Activated T-helper 17 cell treated with anti-CD3 and anti-CD28 coated beads, Interleukin-2, amount 50 U/mL, for 72 hours (primary cell): ENCODE results near the gene SH3TC1. TPM values are rescaled to one million over a fixed set of nuclear protein-coding genes. Genes with fewer than 3 reads are reported as not detected.

Source experiments
- ATAC-seq: fragments of 150-1000 bp; cut with Tn5 transposase; replicated peaks from 2 replicates; pipeline ENCODE4 v1.10.0; 2021; ENCODE audit warnings: mild to moderate bottlenecking, moderate library complexity
- H3K27ac Mint-ChIP-seq: one replicate; pipeline ENCODE4 v1.8.0; 2022; ENCODE audit warnings: mixed read lengths
- H3K27me3 Mint-ChIP-seq: one replicate; pipeline ENCODE4 v1.8.0; 2022; ENCODE audit warnings: mixed read lengths
- H3K36me3 Mint-ChIP-seq: one replicate; pipeline ENCODE4 v1.8.0; 2022; ENCODE audit warnings: low read depth, mild to moderate bottlenecking, mixed read lengths
- H3K4me1 Mint-ChIP-seq: one replicate; pipeline ENCODE4 v1.8.0; 2022; ENCODE audit warnings: mixed read lengths
- H3K4me3 Mint-ChIP-seq: one replicate; pipeline ENCODE4 v1.8.0; 2022; ENCODE audit warnings: mild to moderate bottlenecking, mixed read lengths
- H3K9me3 Mint-ChIP-seq: one replicate; pipeline ENCODE4 v1.8.0; 2022; ENCODE audit warnings: mixed read lengths
- total RNA-seq, 2 donors: library from RNA; stranded (reverse); gene quantifications; one replicate each; pipeline ENCODE4 v1.2.3, GENCODE V29; 2022

SH3TC1 gene
- total RNA-seq, result 10 to 100 TPM; 23.1 to 37.4 TPM

- H3K9me3 Mint-ChIP-seq, result no peaks in the 10 kb centered on the region
- peak; percentile 88 for ATAC-seq
- H3K27me3 Mint-ChIP-seq, result no peaks in the 10 kb centered on the region
- H3K4me1 Mint-ChIP-seq, result peaks cover 18% of the 10 kb centered on the region
- H3K4me3 Mint-ChIP-seq, result peak within 1 kb of the TSS; percentile 91
- H3K36me3 Mint-ChIP-seq, result no peaks in the 10 kb centered on the region
- H3K27ac Mint-ChIP-seq, result peak within 1 kb of the TSS; percentile 85
Measured at GRCh38 chr4:8198906-8199593, at the start of gene SH3TC1. TSS of gene SH3TC1 (plus strand) at chr4:8199290. CDS start at chr4:8205195, 5,905 bp downstream.

GRCh38 chr4:8149664-8150063, 49.4 kb upstream of the SH3TC1 start:
- ATAC-seq, result no peak
- H3K27me3 Mint-ChIP-seq, result no peaks in the 10 kb centered on the region
- H3K4me1 Mint-ChIP-seq, result no peaks in the 10 kb centered on the region
- no peaks in the 10 kb centered on the region for H3K9me3 Mint-ChIP-seq
- H3K36me3 Mint-ChIP-seq, result no peaks in the 10 kb centered on the region
- H3K4me3 Mint-ChIP-seq, result no peak overlapping the region
- H3K27ac Mint-ChIP-seq, result no peak overlapping the region

GRCh38 chr4:8150152-8151090, 48.7 kb upstream of the SH3TC1 start:
- no peaks in the 10 kb centered on the region for H3K9me3 Mint-ChIP-seq

DNA sequence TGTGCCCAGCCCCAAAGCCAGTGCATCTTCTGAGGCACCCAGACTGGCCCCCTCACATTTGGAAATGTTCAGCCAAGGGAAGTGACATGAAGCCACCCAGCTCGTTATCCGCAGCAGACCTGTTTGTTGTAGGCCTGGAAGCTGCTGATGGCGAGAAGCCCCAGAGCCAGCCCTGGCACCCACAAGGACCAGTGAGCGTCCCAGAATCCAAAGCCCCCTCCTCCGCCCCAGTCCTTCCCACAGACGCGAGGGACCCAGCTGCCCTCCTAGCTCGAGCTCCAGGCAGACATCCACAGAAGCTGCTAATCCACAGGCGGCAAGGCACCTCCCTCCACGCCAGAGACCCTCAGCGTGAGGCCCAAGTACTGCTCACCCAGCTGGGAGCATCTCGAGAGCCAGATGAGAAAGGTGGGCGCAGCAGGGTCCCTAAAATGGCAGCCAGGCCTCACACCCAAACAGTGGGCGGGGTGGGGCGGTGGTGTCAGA, 47.9 kb upstream of the SH3TC1 start:
- ATAC-seq, result no peak
- no peaks in the 10 kb centered on the region for H3K9me3 Mint-ChIP-seq
- no peak overlapping the region for H3K4me3 Mint-ChIP-seq
- no peaks in the 10 kb centered on the region for H3K4me1 Mint-ChIP-seq
- no peaks in the 10 kb centered on the region for H3K27me3 Mint-ChIP-seq
- no peaks in the 10 kb centered on the region for H3K36me3 Mint-ChIP-seq
- no peak overlapping the region for H3K27ac Mint-ChIP-seq

More at GRCh38 chr4:8150152-8151090, 48.7 kb upstream of the SH3TC1 start:
- Mint-ChIP-seq H3K4me3 (no peak overlapping the region), H3K4me1 (no peaks in the 10 kb centered on the region), H3K27me3 (no peaks in the 10 kb centered on the region), H3K27ac (no peak overlapping the region), H3K36me3 (no peaks in the 10 kb centered on the region)
- no peak for ATAC-seq

DNA sequence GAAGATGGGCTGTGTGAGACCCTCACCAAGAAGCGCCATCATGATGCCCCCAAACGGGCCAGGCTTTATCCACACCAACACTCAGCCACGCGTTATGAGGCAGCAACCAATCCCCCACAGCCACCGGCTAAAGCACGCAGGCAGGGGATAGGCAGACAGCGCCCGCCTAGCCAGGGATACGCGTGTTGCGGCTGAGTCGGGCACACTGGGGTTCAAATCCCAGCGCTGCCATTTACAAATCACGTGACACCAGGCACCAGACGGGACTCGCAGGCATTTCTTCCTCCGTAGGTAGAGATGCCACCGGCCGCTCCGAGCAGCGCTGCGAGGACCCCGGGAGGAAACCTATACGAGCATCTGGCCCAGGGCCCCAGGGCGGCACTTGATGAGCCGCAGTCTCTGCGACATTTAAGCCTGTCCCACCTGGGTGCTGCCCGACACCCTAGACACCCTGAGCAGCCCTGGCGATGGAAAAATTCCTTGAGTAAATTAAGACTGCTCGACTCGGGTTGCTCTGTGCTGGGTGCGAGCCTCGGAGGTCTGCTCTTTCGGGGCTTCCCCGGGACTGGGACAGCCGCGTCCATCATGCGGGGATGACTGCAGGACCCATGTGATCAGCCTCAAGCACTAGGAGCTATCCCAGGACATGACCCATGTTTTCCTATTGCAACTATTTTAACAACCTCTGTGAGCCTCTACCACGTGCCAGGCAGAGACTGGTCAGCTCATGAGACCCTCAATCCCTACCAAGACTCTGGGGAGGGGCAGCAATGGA, 46.8 kb upstream of the SH3TC1 start:
- no peaks in the 10 kb centered on the region for H3K27me3 Mint-ChIP-seq
- no peak overlapping the region for H3K27ac Mint-ChIP-seq
- no peak overlapping the region for H3K4me3 Mint-ChIP-seq
- no peak for ATAC-seq
- no peaks in the 10 kb centered on the region for H3K9me3 Mint-ChIP-seq
- H3K4me1 Mint-ChIP-seq, result no peaks in the 10 kb centered on the region
- no peaks in the 10 kb centered on the region for H3K36me3 Mint-ChIP-seq

DNA sequence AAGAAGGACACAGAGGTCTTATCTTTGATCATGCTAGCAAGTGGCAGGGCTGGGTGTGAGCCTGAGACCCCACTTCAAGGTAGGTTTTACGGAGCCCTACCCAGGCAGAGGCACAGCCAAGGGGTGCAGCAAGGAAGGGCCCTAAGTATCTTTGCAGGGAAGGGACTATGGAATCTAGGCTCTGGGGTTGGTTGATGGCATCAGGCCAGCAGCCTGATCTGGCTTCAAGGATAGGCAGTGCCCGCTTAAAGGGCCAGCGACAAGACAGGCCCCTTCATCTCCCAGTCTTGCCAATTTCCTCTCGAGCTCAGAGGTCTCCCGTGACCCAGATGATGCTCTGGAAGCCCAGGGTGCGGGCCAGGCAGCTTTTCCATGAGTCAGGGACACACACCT, 46.2 kb upstream of the SH3TC1 start:
- Mint-ChIP-seq H3K36me3 (no peaks in the 10 kb centered on the region), H3K27ac (no peak overlapping the region), H3K4me1 (no peaks in the 10 kb centered on the region), H3K27me3 (no peaks in the 10 kb centered on the region), H3K4me3 (no peak overlapping the region), H3K9me3 (no peaks in the 10 kb centered on the region)
- no peak for ATAC-seq

- Mint-ChIP-seq H3K9me3 (no peaks in the 10 kb centered on the region), H3K4me3 (no peak overlapping the region), H3K27me3 (no peaks in the 10 kb centered on the region), H3K36me3 (no peaks in the 10 kb centered on the region), H3K4me1 (no peaks in the 10 kb centered on the region), H3K27ac (no peak overlapping the region)
- no peak for ATAC-seq
Measured at GRCh38 chr4:8153441-8153840, 45.6 kb upstream of the SH3TC1 start.

DNA sequence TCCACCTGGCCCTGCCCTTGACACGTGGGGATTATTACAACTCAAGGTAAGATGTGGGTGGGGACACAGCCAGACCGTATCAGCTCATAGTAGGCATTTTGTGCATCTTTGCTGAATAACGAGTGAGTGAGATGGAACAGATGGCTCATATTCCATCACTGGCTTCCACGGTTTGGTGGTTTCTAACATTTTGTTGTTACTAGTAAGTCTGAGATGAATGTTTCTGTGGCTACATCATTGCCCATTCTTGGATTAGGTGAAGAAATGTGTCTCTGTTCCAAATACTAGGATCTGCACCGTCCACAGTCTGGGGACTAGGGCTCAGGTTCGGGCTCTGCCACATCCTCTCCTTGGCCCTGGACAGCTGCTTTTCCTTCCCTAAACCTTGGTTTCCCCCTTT, 44.0 kb upstream of the SH3TC1 start:
- no peak overlapping the region for H3K27ac Mint-ChIP-seq
- peaks cover 9% of the 10 kb centered on the region for H3K4me1 Mint-ChIP-seq
- no peaks in the 10 kb centered on the region for H3K9me3 Mint-ChIP-seq
- no peaks in the 10 kb centered on the region for H3K36me3 Mint-ChIP-seq
- ATAC-seq, result peak; percentile 2
- H3K4me3 Mint-ChIP-seq, result no peak overlapping the region
- H3K27me3 Mint-ChIP-seq, result no peaks in the 10 kb centered on the region

GRCh38 chr4:8155660-8156421, 43.2 kb upstream of the SH3TC1 start:
- H3K4me3 Mint-ChIP-seq, result no peak overlapping the region
- no peaks in the 10 kb centered on the region for H3K9me3 Mint-ChIP-seq
- H3K36me3 Mint-ChIP-seq, result no peaks in the 10 kb centered on the region
- H3K27ac Mint-ChIP-seq, result no peak overlapping the region
- H3K27me3 Mint-ChIP-seq, result no peaks in the 10 kb centered on the region
- peaks cover 9% of the 10 kb centered on the region for H3K4me1 Mint-ChIP-seq
- ATAC-seq, result no peak

DNA sequence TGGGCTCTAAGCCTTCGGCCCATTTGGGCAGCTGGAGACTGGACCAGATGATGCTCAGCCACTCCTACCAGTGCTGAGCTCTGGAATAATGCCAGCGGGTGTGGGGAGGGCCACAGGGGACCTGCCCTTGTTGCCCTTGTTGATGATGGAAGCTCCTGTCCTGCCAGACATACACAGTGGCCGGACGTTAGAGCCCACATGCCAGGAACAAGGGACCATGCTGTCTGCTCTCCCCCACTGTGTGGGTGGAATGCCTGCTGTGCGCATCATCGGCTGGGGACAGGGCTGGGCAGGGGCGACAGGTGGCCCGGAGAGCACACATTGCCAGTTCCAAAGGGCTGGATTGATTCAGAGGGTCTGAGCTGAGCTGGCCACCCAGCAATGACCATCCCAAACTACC, 42.5 kb upstream of the SH3TC1 start:
- no peaks in the 10 kb centered on the region for H3K27me3 Mint-ChIP-seq
- peaks cover 9% of the 10 kb centered on the region for H3K4me1 Mint-ChIP-seq
- no peak overlapping the region for H3K27ac Mint-ChIP-seq
- no peak overlapping the region for H3K4me3 Mint-ChIP-seq
- H3K9me3 Mint-ChIP-seq, result no peaks in the 10 kb centered on the region
- no peak for ATAC-seq
- H3K36me3 Mint-ChIP-seq, result no peaks in the 10 kb centered on the region

DNA sequence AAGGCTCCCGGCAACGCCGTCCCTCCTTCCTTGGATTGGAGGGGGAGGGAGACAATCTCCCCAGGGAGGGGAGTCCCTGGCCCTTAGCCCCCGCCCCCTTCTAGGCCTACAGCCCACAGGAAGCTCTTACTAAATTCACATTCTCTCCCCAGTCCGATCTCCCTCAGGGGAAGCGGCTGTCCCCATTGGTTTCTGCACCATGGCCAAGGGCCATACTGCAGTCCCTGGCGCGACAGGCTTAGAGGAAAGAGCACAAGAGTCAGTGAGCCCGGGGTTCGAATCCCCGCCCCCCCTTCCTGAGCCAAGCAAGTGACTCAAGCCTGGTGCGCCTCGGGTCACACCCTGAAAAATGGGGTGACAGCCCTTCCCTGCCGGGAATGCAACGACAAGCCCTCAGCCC, 41.6 kb upstream of the SH3TC1 start:
- Mint-ChIP-seq H3K36me3 (no peaks in the 10 kb centered on the region), H3K4me1 (peaks cover 9% of the 10 kb centered on the region), H3K9me3 (no peaks in the 10 kb centered on the region), H3K27me3 (no peaks in the 10 kb centered on the region), H3K27ac (no peak overlapping the region), H3K4me3 (peak overlapping the region; percentile 36)
- ATAC-seq, result no peak

DNA sequence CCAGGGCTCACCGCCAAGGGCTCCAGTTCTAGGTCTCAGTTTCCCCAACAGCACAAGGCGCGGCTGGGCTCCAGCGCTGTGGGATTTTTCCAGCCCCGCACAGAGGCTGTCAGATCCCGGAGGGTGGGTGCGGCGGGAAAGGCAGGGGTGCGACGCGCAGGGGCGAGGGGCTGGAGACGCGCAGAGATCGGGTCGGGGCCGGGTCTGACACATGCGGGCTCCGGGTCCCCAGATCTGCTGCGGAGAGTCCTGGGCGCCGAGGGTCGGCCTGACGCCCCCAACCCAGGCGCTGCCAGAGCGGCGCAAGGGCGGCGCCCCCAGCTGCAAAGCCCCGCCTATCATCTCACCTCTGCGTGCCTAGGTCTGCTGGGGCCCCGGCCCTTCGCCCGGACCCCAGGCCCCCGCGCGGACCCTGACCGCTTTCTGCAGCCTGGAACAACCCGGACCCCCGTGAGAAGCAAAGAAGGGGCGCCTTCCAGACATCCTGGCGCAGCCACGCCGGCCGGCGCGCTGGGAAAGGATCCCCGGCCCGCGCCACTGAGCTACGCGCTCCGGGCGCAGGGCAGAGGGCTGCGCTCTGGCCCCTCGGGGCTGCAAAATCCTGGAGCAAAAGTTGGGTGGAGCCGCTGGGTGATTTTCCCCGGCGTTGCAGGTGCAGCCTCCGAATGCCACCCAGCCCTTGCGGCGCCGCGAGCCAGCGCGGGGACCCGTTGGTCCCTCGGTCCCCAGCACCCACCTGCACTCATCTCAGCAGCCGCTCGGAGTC, 41.0 kb upstream of the SH3TC1 start:
- H3K9me3 Mint-ChIP-seq, result no peaks in the 10 kb centered on the region
- H3K36me3 Mint-ChIP-seq, result no peaks in the 10 kb centered on the region
- H3K27ac Mint-ChIP-seq, result no peak overlapping the region
- H3K27me3 Mint-ChIP-seq, result no peaks in the 10 kb centered on the region
- peaks cover 9% of the 10 kb centered on the region for H3K4me1 Mint-ChIP-seq
- peak; percentile 0 for ATAC-seq
- peak overlapping the region; percentile 93 for H3K4me3 Mint-ChIP-seq
